Measurements from ENCODE around the gene CYFIP1.

- no peak for TF ChIP-seq CTCF (IDR thresholded peaks at IDR 0.05)
- no peak for TF ChIP-seq POLR2AphosphoS5 (IDR thresholded peaks at IDR 0.05; ENCODE audit: low read depth, low read length)
- no peak for TF ChIP-seq TCF7L2 (IDR thresholded peaks at IDR 0.05; ENCODE audit: low read depth, low read length)
- no peak for TF ChIP-seq REST (IDR thresholded peaks at IDR 0.05; ENCODE audit: insufficient read depth in 1 of 2, low read depth in 2 of 2, low read length in 1 of 2)
- no peak for TF ChIP-seq SIN3A (IDR thresholded peaks at IDR 0.05; ENCODE audit: borderline replicate concordance, insufficient read depth, low read depth, low read length)
Measured at GRCh38 chr15:22978691-22979237, 1.4 kb downstream of the CYFIP1 start.
